K562 (cell line): Measurements from ENCODE around the gene UBE2M. TPM values are rescaled to one million over a fixed set of nuclear protein-coding genes. Genes with fewer than 3 reads are reported as not detected.

ENCODE experiments used
- ARHGAP35 ChIP-seq: fragments of 450-650 bp; IDR thresholded peaks from 2 replicates; pipeline ENCODE4 v1.6.1; 2018; ENCODE audit not compliant: partially characterized antibody
- ATF1 ChIP-seq, 2 experiments: fragments of 450-650 bp in 1 of 2; IDR thresholded peaks; 2 replicates each; pipeline ENCODE4 v1.6.1; 2016; ENCODE audit warnings: missing compliant biosample characterization in 1 of 2, missing genetic modification characterization in 1 of 2
- DDX20 ChIP-seq: fragments of 450-650 bp; IDR thresholded peaks from 2 replicates; pipeline ENCODE4 v1.6.1; 2016; ENCODE audit warnings: missing genetic modification characterization, low read depth, mild to moderate bottlenecking, missing compliant biosample characterization, moderate library complexity
- DMBX1 ChIP-seq: fragments of 250-450 bp; sonication (Bioruptor Pico); IDR thresholded peaks from 2 replicates; pipeline ENCODE4 v1.8.0; 2022; ENCODE audit warnings: inconsistent platforms, mild to moderate bottlenecking, moderate library complexity, borderline replicate concordance
- JUNB ChIP-seq: fragments of 450-650 bp; formaldehyde crosslinking; conservative IDR thresholded peaks from 2 replicates; pipeline ENCODE4 v1.4.0; 2020; ENCODE audit warnings: mild to moderate bottlenecking
- NFATC3 ChIP-seq: fragments of 450-650 bp; IDR thresholded peaks from 2 replicates; pipeline ENCODE4 v1.6.1; 2017; ENCODE audit warnings: mild to moderate bottlenecking
- NFYB ChIP-seq: IDR thresholded peaks from 2 replicates; pipeline ENCODE4 v1.6.1; 2011; ENCODE audit warnings: mild to moderate bottlenecking, moderate library complexity; ENCODE audit not compliant: insufficient read length; ENCODE audit errors: extremely low read depth
- SIN3A ChIP-seq, 2 experiments: fragments of 150-350 bp in 1 of 2; IDR thresholded peaks; 2 replicates each; pipeline ENCODE4 v1.6.1; 2011 to 2016; ENCODE audit warnings: borderline replicate concordance in 2 of 2, low read depth in 2 of 2, low read length in 2 of 2, mild to moderate bottlenecking in 2 of 2, moderate library complexity in 2 of 2; ENCODE audit not compliant: control insufficient read depth in 1 of 2
- SMARCC2 ChIP-seq: fragments of 450-650 bp; IDR thresholded peaks from 2 replicates; pipeline ENCODE4 v1.6.1; 2017; ENCODE audit warnings: antibody characterized with exemption, moderate library complexity, mild to moderate bottlenecking, low read depth
- SRF ChIP-seq, 2 experiments: fragments of 250-450, 450-650 bp in 1 of 2; sonication (Bioruptor Pico) in 1 of 2; sonication (generic) in 1 of 2; formaldehyde crosslinking; IDR thresholded peaks; 2 replicates each; pipeline versions ENCODE4 v1.5.0 to v1.5.1; 2020 to 2022; ENCODE audit warnings: mild to moderate bottlenecking in 1 of 2, missing genetic modification reagents in 1 of 2
- STAG1 ChIP-seq: sonication (generic); formaldehyde crosslinking; IDR thresholded peaks from 2 replicates; pipeline ENCODE4 v1.5.0; 2020; ENCODE audit warnings: missing genetic modification reagents, borderline replicate concordance
- ZNF165 ChIP-seq: fragments of 250-450 bp; sonication (Bioruptor Pico); IDR thresholded peaks from 2 replicates; pipeline ENCODE4 v1.4.0; 2020; ENCODE audit warnings: borderline replicate concordance
- ZNF280B ChIP-seq: fragments of 250-450 bp; sonication (Bioruptor Pico); IDR thresholded peaks from 2 replicates; pipeline ENCODE4 v1.5.1; 2021; ENCODE audit warnings: mild to moderate bottlenecking
- ZNF311 ChIP-seq: fragments of 250-450 bp; sonication (Bioruptor Pico); IDR thresholded peaks from 2 replicates; pipeline ENCODE4 v1.4.0; 2020; ENCODE audit warnings: mild to moderate bottlenecking, moderate library complexity
- ZNF586 ChIP-seq: fragments of 450-650 bp; formaldehyde crosslinking; conservative IDR thresholded peaks from 2 replicates; pipeline ENCODE4 v1.4.0; 2020; ENCODE audit warnings: mild to moderate bottlenecking, moderate library complexity
- ZNF785 ChIP-seq: fragments of 250-450 bp; sonication (Bioruptor Pico); IDR thresholded peaks from 2 replicates; pipeline ENCODE4 v1.4.0; 2020; ENCODE audit warnings: mild to moderate bottlenecking
- polyA plus RNA-seq, 8 experiments: library from polyadenylated mRNA; depleted of rRNA in 4 of 8; stranded (reverse) in 5 of 8; unstranded in 3 of 8; fragments of >200 nt; fragmentation: Nextera tagmentation in 2 of 8; fragmentation: Illumina TruSeq in 1 of 8; extraction: Ambion mirVana in 2 of 8; extraction: Trizol in 1 of 8; gene quantifications; 2 replicates each; pipeline versions ENCODE4 v1.2.1 to v1.2.3, GENCODE V29; 2011 to 2014; ENCODE audit warnings: inconsistent platforms in 1 of 8, missing spikeins in 1 of 8
- total RNA-seq, 7 experiments: library from RNA; depleted of rRNA in 6 of 7; stranded (reverse); fragments of >200 nt in 6 of 7; fragmentation: Illumina TruSeq in 2 of 7; extraction: Trizol in 2 of 7; gene quantifications; 2 replicates each; pipeline versions ENCODE4 v1.2.1 to v1.2.3, GENCODE V29; 2011 to 2021; ENCODE audit warnings: low replicate concordance in 1 of 7
- TF ChIP-seq, protein P1 (sequence below), 2 experiments: fragments of 200-800 bp in 1 of 2; sonication (Bioruptor generic) in 1 of 2; sonication (generic) in 1 of 2; formaldehyde crosslinking in 1 of 2; IDR thresholded peaks in 1 of 2; conservative IDR thresholded peaks in 1 of 2; 2 replicates each; pipeline versions ENCODE4 v1.5.0 to v1.6.1; 2016 to 2020; ENCODE audit warnings: missing compliant biosample characterization in 1 of 2, missing genetic modification characterization in 1 of 2, missing genetic modification reagents in 1 of 2
- TF ChIP-seq, protein P2 (sequence below): fragments of 250-450 bp; sonication (Bioruptor Pico); IDR thresholded peaks from 2 replicates; pipeline ENCODE4 v1.4.0; 2020

UBE2M gene
- total and polyA plus RNA-seq, 9 of the 15 experiments (the other 6 are each of a cell fraction or from before 2014, with no cell fraction given), result 0.92 to 163 (median 85.7) TPM

- TF ChIP-seq ZNF280B (CRISPR knock-in tag) (no peak), DMBX1 (CRISPR knock-in tag) (no peak), STAG1 (CRISPR knock-in tag) (no peak), ZNF785 (CRISPR knock-in tag) (no peak), DDX20 (no peak), SIN3A (IDR thresholded peaks at IDR 0.05; ENCODE audit: borderline replicate concordance in 2 of 2, control insufficient read depth in 1 of 2, low read depth in 2 of 2, low read length in 2 of 2) (no peak), ZNF586 (CRISPR knock-in tag) (no peak), NFATC3 (no peak), SMARCC2 (no peak), JUNB (CRISPR knock-in tag) (no peak), ARHGAP35 (no peak), NFYB (no peak), SRF (CRISPR knock-in tag; IDR thresholded peaks at IDR 0.05) (no peak), ZNF165 (CRISPR knock-in tag) (no peak), ZNF311 (CRISPR knock-in tag) (no peak), ATF1 (CRISPR knock-in tag; IDR thresholded peaks at IDR 0.05) (no peak), ATF1 (tag; IDR thresholded peaks at IDR 0.05) (no peak)
- TF ChIP-seq, protein P1, sequence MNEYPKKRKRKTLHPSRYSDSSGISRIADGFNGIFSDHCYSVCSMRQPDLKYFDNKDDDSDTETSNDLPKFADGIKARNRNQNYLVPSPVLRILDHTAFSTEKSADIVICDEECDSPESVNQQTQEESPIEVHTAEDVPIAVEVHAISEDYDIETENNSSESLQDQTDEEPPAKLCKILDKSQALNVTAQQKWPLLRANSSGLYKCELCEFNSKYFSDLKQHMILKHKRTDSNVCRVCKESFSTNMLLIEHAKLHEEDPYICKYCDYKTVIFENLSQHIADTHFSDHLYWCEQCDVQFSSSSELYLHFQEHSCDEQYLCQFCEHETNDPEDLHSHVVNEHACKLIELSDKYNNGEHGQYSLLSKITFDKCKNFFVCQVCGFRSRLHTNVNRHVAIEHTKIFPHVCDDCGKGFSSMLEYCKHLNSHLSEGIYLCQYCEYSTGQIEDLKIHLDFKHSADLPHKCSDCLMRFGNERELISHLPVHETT (CRISPR knock-in tag; conservative IDR thresholded peaks at IDR 0.05 in 1 of 2, IDR thresholded peaks at IDR 0.05 in 1 of 2), result no peak
- TF ChIP-seq, protein P2, sequence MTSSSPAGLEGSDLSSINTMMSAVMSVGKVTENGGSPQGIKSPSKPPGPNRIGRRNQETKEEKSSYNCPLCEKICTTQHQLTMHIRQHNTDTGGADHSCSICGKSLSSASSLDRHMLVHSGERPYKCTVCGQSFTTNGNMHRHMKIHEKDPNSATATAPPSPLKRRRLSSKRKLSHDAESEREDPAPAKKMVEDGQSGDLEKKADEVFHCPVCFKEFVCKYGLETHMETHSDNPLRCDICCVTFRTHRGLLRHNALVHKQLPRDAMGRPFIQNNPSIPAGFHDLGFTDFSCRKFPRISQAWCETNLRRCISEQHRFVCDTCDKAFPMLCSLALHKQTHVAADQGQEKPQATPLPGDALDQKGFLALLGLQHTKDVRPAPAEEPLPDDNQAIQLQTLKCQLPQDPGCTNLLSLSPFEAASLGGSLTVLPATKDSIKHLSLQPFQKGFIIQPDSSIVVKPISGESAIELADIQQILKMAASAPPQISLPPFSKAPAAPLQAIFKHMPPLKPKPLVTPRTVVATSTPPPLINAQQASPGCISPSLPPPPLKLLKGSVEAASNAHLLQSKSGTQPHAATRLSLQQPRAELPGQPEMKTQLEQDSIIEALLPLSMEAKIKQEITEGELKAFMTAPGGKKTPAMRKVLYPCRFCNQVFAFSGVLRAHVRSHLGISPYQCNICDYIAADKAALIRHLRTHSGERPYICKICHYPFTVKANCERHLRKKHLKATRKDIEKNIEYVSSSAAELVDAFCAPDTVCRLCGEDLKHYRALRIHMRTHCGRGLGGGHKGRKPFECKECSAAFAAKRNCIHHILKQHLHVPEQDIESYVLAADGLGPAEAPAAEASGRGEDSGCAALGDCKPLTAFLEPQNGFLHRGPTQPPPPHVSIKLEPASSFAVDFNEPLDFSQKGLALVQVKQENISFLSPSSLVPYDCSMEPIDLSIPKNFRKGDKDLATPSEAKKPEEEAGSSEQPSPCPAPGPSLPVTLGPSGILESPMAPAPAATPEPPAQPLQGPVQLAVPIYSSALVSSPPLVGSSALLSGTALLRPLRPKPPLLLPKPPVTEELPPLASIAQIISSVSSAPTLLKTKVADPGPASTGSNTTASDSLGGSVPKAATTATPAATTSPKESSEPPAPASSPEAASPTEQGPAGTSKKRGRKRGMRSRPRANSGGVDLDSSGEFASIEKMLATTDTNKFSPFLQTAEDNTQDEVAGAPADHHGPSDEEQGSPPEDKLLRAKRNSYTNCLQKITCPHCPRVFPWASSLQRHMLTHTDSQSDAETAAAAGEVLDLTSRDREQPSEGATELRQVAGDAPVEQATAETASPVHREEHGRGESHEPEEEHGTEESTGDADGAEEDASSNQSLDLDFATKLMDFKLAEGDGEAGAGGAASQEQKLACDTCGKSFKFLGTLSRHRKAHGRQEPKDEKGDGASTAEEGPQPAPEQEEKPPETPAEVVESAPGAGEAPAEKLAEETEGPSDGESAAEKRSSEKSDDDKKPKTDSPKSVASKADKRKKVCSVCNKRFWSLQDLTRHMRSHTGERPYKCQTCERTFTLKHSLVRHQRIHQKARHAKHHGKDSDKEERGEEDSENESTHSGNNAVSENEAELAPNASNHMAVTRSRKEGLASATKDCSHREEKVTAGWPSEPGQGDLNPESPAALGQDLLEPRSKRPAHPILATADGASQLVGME (CRISPR knock-in tag), result no peak
Measured at GRCh38 chr19:58518256-58519086, 39.9 kb downstream of the UBE2M start (continued).
